Neural crest cell (in vitro differentiated cells): ENCODE measurements around the gene WASF2. TPM values are rescaled to one million over a fixed set of nuclear protein-coding genes. Genes with fewer than 3 reads are reported as not detected.

Experiments
- DNase-seq: peaks from one replicate; pipeline ENCODE4 v3.0.0; 2021; ENCODE audit warnings: low read depth, mixed read lengths, low spot score
- H3K27ac Mint-ChIP-seq: one replicate; pipeline ENCODE4 v1.8.0; 2021; ENCODE audit warnings: mild to moderate bottlenecking, mixed read lengths; ENCODE audit not compliant: unreplicated experiment
- H3K27me3 Mint-ChIP-seq: 2 replicates; pipeline ENCODE4 v1.8.0; 2021; ENCODE audit warnings: low read depth, mild to moderate bottlenecking, mixed read lengths
- H3K36me3 Mint-ChIP-seq: 2 replicates; pipeline ENCODE4 v1.8.0; 2021; ENCODE audit warnings: low read depth, mild to moderate bottlenecking, mixed read lengths
- H3K4me1 Mint-ChIP-seq: 2 replicates; pipeline ENCODE4 v1.8.0; 2021; ENCODE audit warnings: mixed read lengths
- H3K4me3 Mint-ChIP-seq: one replicate; pipeline ENCODE4 v1.8.0; 2021; ENCODE audit warnings: mild to moderate bottlenecking, mixed read lengths
- H3K9me3 Mint-ChIP-seq: 2 replicates; pipeline ENCODE4 v1.8.0; 2021; ENCODE audit warnings: mixed read lengths
- total RNA-seq: library from RNA; stranded (reverse); gene quantifications from 2 replicates; pipeline ENCODE4 v1.2.1, GENCODE V29; 2021
- TF ChIP-seq, protein P1 (sequence below): fragments of 200-600 bp; sonication (generic); conservative IDR thresholded peaks from 2 replicates; pipeline ENCODE4 v1.5.0; 2021; ENCODE audit warnings: antibody characterized with exemption, mild to moderate bottlenecking

Gene WASF2
- total RNA-seq, 1 donor from 2014 or later, result 81.9 TPM

DNA sequence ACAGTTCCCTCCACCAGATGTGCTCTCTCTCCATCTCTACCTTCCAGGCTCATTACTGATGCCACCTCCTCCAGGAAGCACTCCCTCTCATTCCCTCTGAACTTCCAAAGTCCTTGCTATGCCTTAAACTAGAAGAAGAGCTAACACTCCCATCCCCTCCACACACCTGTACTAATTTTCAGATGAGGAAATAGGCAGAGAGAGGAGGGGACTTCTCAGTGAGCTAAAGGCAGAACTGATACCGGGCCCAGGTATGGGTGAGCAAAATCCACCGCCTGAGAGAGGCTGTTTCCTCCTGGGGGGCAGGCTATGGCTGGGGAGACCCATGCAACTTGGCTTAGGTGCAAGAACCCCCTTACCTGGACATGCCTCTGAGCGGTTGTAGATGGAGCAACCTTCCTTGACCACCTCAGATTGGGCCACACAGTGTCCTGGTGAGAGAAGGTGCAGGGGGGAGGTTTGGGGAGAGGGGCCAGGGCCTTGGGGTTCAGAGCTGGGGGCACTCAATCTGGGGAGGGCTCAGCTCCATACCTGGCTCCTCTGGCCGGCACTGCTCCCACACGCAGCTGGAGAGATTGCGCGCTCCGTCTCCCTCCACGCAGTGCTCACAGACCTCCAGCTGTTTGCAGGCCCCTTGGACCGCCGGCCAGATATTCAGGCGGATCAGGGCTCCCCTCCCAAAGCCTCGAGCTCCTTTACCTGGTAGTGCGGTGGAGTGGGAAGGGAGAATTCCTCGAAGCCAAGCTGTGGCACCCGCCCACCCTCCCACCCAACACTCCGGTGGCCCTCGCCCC, 107.8 kb downstream of the WASF2 start:
- TF ChIP-seq, protein P1, sequence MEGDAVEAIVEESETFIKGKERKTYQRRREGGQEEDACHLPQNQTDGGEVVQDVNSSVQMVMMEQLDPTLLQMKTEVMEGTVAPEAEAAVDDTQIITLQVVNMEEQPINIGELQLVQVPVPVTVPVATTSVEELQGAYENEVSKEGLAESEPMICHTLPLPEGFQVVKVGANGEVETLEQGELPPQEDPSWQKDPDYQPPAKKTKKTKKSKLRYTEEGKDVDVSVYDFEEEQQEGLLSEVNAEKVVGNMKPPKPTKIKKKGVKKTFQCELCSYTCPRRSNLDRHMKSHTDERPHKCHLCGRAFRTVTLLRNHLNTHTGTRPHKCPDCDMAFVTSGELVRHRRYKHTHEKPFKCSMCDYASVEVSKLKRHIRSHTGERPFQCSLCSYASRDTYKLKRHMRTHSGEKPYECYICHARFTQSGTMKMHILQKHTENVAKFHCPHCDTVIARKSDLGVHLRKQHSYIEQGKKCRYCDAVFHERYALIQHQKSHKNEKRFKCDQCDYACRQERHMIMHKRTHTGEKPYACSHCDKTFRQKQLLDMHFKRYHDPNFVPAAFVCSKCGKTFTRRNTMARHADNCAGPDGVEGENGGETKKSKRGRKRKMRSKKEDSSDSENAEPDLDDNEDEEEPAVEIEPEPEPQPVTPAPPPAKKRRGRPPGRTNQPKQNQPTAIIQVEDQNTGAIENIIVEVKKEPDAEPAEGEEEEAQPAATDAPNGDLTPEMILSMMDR, result no peak
- Mint-ChIP-seq H3K4me3 (no peak overlapping the region), H3K4me1 (no peaks in the 10 kb centered on the region)

DNA sequence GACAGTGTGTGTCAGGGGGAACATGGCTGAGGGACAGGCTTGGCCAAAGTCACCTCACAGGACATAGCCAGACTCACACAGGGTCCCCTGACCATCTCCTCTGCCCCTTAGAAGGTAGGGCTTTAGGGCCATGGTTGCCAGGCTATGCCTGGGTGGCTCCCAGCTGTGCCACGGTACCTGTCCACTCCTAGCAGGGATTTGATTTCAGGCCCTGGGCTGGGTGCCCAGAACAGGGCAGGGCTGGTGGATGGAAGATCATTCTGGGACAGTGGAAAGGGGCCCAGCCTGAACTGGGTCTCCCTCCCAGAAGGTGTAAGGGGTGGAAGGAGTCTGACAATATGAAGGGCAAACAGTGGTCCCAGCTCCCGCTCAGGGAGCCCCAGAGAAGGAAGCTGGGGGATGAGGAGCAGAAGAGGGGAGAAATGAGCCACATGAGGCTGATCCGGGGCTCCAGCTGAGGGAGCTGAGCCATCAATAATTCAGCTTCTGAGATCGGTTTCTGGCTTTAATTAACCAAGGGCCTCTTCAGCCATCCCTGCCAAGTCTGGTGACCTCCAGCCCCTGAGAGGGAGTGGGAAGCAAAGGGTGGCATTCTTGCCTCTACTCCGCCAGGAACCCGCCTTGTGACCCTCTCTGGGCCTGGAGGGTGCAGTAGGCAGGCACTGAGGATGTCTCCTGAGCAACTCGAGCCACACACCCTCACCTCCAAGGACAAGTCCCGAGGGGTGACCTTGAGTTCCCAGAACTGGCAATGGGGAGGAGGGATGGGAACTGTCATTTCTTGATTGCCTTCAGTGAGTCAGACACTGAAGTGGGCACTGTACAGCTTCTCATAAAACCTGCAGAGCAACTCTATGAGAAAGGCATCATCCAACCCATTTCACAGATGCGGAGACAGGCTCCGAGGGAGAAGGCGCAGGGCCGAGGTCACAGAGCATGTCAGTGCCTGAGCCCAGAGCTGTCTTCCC, 108.9 kb downstream of the WASF2 start:
- Mint-ChIP-seq H3K4me3 (no peak overlapping the region), H3K27ac (no peak overlapping the region), H3K36me3 (no peaks in the 10 kb centered on the region), H3K27me3 (peaks cover 18% of the 10 kb centered on the region), H3K9me3 (no peaks in the 10 kb centered on the region), H3K4me1 (no peaks in the 10 kb centered on the region)
- no peak for DNase-seq
- TF ChIP-seq, protein P1, result no peak

More for the DNA sequence above, 107.8 kb downstream of the WASF2 start:
- no peak for DNase-seq
- Mint-ChIP-seq H3K9me3 (no peaks in the 10 kb centered on the region), H3K27me3 (peaks cover 22% of the 10 kb centered on the region), H3K36me3 (no peaks in the 10 kb centered on the region), H3K27ac (no peak overlapping the region)

DNA sequence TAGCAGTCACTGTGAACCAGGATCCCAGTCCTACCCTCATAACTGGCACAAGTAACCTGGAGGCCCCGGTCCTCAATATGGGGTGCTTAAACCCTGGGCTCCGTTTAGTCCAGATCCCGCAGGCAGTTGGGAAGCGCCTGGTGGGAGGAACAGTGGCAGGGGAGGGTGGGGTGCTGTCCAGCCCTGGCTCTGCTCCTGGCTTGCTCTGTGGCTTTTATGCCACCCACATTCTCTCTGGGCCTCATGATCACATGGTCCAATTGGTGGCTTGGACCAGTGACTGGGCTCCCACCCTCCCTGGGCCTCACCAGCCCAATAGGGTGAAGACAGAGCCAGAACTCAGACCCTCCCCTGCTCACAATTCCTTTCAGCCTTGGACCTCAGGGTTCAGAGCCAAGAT, 109.7 kb downstream of the WASF2 start:
- Mint-ChIP-seq H3K9me3 (no peaks in the 10 kb centered on the region), H3K36me3 (no peaks in the 10 kb centered on the region), H3K27me3 (peaks cover 18% of the 10 kb centered on the region), H3K4me3 (no peak overlapping the region), H3K27ac (no peak overlapping the region), H3K4me1 (no peaks in the 10 kb centered on the region)
- DNase-seq, result no peak
- TF ChIP-seq, protein P1, result no peak

DNA sequence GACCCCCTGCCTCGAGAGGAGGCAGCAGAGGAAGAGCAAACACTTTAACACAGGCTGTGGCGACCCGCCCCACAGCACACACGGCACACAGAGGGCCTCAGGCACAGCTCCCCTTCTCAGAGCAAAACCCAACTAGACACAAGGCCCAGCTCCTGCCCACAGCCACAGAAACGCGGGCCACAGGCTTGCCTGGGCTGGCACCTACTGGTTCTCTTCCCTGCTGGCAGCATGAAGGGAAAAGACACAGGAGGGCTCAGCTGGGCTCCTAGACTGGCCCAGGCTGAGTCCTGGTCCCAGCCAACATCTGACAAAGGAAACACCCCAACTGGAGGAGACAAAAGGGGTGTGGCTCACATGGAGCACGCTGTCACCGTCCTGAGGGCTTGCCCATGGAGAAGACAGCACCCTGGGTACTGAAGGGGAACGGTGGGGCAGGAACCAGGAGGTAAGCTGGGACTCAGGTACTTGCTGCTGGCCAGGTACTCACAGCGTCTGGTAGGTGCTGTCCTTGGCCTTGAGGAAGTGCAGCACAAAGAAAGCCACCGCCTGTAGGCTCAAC, 110.3 kb downstream of the WASF2 start:
- Mint-ChIP-seq H3K27me3 (peaks cover 18% of the 10 kb centered on the region), H3K4me3 (no peak overlapping the region), H3K27ac (no peak overlapping the region), H3K4me1 (no peaks in the 10 kb centered on the region), H3K9me3 (no peaks in the 10 kb centered on the region), H3K36me3 (no peaks in the 10 kb centered on the region)
- no peak for DNase-seq
- TF ChIP-seq, protein P1, result no peak

DNA sequence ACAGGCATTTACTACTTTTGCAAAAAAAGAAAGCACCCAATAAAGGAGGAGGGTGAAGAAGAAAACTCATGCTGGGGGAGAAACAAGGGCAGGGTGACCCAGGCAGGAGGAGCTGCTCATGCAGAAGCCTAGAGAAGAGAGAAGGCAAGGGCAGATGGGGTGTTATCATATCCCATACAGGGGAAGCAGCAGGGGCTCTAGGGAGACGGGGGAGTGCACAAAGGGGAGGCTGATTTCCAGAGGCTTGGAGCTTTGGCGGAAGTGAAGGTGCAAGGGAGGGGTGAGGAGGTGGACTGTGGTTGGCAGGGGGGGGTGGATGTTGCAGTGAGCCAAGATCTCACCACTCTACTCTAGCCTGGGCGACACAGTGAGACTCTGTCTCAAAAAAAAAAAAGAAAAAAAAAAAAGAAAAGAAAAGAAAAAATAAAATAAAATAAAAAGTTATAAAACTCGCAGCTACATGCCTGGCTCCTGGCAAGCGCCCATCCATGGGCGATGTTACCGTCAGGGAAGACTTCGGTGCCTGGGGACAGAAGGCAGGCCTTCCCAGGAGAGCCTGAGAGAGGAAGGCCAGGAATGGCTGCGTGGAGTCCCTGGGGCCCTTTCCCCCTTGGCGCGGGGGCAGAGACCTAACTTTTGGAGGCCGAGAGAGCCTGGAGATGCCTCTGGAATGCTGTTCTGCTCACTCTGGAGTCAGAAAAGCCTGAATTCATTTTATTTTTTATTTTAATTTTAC, 112.0 kb downstream of the WASF2 start:
- Mint-ChIP-seq H3K4me1 (no peaks in the 10 kb centered on the region), H3K27ac (no peak overlapping the region), H3K36me3 (no peaks in the 10 kb centered on the region), H3K4me3 (no peak overlapping the region), H3K9me3 (no peaks in the 10 kb centered on the region), H3K27me3 (peaks cover 16% of the 10 kb centered on the region)
- TF ChIP-seq, protein P1, result no peak
- no peak for DNase-seq
